HCT116 (cell line): ENCODE measurements around the gene HYAL4.

Experiments used
- EGR1 ChIP-seq: IDR thresholded peaks from 2 replicates; pipeline ENCODE4 v1.6.1; 2012; ENCODE audit warnings: low read depth
- EZH2 ChIP-seq: fragments of 200-600 bp; sonication (generic); IDR thresholded peaks from 2 replicates; pipeline ENCODE4 v1.6.1; 2017; ENCODE audit warnings: antibody characterized with exemption, mixed run types
- FOSL1 ChIP-seq: IDR thresholded peaks from 2 replicates; pipeline ENCODE4 v1.6.1; 2012; ENCODE audit warnings: low read depth
- POLR2AphosphoS5 ChIP-seq: IDR thresholded peaks from 2 replicates; pipeline ENCODE4 v1.6.1; 2011; ENCODE audit warnings: mild to moderate bottlenecking, low read depth, low read length, moderate library complexity
- SIN3A ChIP-seq: IDR thresholded peaks from 2 replicates; pipeline ENCODE4 v1.6.1; 2012; ENCODE audit warnings: low read depth
- TCF7L2 ChIP-seq: IDR thresholded peaks from 2 replicates; pipeline ENCODE4 v1.7.0; 2011; ENCODE audit warnings: borderline replicate concordance, inconsistent platforms; ENCODE audit not compliant: insufficient read depth, insufficient read length; ENCODE audit errors: extremely low read depth
- YY1 ChIP-seq: IDR thresholded peaks from 2 replicates; pipeline ENCODE4 v1.6.1; 2011; ENCODE audit warnings: low read length, low read depth, moderate library complexity, mild to moderate bottlenecking; ENCODE audit not compliant: insufficient replicate concordance; ENCODE audit errors: extremely low read depth
- TF ChIP-seq, protein P1 (sequence below), 3 experiments: fragments of 200-600 bp in 1 of 3; sonication (generic) in 1 of 3; IDR thresholded peaks in 2 of 3; conservative IDR thresholded peaks in 1 of 3; 2 replicates each; pipeline ENCODE4 v1.5.1; 2012 to 2017; ENCODE audit warnings: low read depth in 2 of 3, low read length in 2 of 3, antibody characterized with exemption in 1 of 3, borderline replicate concordance in 1 of 3, control low read depth in 1 of 3, mild to moderate bottlenecking in 1 of 3, mixed read lengths in 1 of 3, mixed run types in 1 of 3, moderate library complexity in 1 of 3; ENCODE audit not compliant: insufficient read depth in 1 of 3

- TF ChIP-seq, protein P1, sequence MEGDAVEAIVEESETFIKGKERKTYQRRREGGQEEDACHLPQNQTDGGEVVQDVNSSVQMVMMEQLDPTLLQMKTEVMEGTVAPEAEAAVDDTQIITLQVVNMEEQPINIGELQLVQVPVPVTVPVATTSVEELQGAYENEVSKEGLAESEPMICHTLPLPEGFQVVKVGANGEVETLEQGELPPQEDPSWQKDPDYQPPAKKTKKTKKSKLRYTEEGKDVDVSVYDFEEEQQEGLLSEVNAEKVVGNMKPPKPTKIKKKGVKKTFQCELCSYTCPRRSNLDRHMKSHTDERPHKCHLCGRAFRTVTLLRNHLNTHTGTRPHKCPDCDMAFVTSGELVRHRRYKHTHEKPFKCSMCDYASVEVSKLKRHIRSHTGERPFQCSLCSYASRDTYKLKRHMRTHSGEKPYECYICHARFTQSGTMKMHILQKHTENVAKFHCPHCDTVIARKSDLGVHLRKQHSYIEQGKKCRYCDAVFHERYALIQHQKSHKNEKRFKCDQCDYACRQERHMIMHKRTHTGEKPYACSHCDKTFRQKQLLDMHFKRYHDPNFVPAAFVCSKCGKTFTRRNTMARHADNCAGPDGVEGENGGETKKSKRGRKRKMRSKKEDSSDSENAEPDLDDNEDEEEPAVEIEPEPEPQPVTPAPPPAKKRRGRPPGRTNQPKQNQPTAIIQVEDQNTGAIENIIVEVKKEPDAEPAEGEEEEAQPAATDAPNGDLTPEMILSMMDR (IDR thresholded peaks at IDR 0.05 in 2 of 3, conservative IDR thresholded peaks at IDR 0.05 in 1 of 3; ENCODE audit: borderline replicate concordance in 1 of 3, insufficient read depth in 1 of 3, low read depth in 2 of 3, low read length in 2 of 3) = no peak
- TF ChIP-seq EZH2 (no peak), YY1 (no peak), SIN3A (no peak), EGR1 (no peak), TCF7L2 (no peak), POLR2AphosphoS5 (no peak), FOSL1 (no peak)
Measured at GRCh38 chr7:123846217-123846891, 1.4 kb downstream of the HYAL4 start.
